Colonic mucosa (tissue), 4 donors: ENCODE results near the gene COPZ1. TPM values are rescaled to one million over a fixed set of nuclear protein-coding genes. Genes with fewer than 3 reads are reported as not detected.

Source experiments
- DNase-seq: peaks from one replicate; pipeline ENCODE4 v3.0.0-alpha.2; 2020
- H3K27ac ChIP-seq: fragments of 200-600 bp; one replicate; pipeline ENCODE4 v1.8.0; 2021
- H3K27me3 ChIP-seq: fragments of 200-600 bp; one replicate; pipeline ENCODE4 v1.8.0; 2021
- H3K36me3 ChIP-seq: fragments of 200-600 bp; one replicate; pipeline ENCODE4 v1.8.0; 2021
- H3K4me1 ChIP-seq: fragments of 200-600 bp; one replicate; pipeline ENCODE4 v1.8.0; 2021; ENCODE audit warnings: mild to moderate bottlenecking
- H3K4me3 ChIP-seq: fragments of 200-600 bp; one replicate; pipeline ENCODE4 v1.8.0; 2021
- H3K9ac ChIP-seq, 2 donors: one replicate each; pipeline ENCODE4 v1.7.0; 2013; ENCODE audit warnings: control low read depth in 2 of 2, low read depth in 2 of 2, low read length in 2 of 2
- H3K9me3 ChIP-seq: fragments of 200-600 bp; one replicate; pipeline ENCODE4 v1.8.0; 2021
- intact Hi-C: fragments of 100-400 bp; cut with DNase I; formaldehyde crosslinking; loops from one replicate; pipeline ENCODE4 v1.14.1; 2022
- total RNA-seq, 2 donors: library from RNA; stranded (reverse); fragmentation: NEBNext Ultra II Directional in 1 of 2; extraction: Animal tissue kit (Norgen Biotek cat#: 25700) in 1 of 2; gene quantifications; one replicate each; pipeline ENCODE4 v1.2.1, GENCODE V29; 2021
- TF ChIP-seq, protein P1 (sequence below): fragments of 200-600 bp; IDR thresholded peaks from one replicate; pipeline ENCODE4 v1.8.0; 2022; ENCODE audit warnings: antibody characterized with exemption, mild to moderate bottlenecking
- donor health status: healthy.
- donor health status: DM: no; HTN: no; CAD: no.
- donor health status: DM: no; HTN: no; CAD: no.

The COPZ1 gene
- total RNA-seq, 2 donors from 2014 or later = 164 to 173 TPM

DNA sequence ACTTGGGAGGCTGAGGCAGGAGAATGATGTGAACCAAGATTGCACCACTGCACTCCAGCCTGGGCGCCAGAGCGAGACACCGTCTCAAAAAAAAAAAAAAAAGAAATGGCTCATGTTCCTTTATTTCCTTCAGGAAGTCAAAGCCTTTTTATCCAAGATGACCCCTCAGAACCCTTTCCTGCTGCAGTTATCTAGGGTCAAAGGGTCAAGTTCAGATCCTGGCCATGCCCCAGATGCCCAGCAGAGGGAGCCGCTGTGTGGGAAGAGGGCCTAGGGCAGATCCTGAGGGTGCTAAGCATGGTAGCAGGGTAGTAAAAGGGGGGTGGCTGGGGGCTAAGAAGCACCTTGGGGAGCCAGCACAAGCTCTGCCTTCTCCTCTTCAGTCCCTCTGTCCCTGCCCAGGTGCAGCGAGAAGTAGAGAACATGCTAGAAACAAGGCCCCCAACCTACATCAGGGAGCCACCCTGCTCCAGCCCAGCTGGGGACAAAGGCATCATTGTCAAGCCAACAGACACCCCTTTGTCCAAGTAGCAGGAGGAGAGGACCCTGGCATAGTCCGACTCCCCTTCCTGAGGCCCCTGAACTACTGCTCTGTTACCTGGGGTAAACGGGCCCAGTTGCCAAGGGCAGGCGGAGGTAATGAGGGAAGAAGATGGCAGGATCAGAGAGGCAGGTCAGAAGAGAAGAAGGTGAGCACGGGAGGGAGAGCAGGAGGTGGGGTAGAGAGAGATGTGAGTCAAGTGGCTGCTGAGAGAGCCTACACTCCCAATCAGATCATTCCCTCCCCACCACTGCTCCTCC lies 30.6 kb upstream of the COPZ1 start:
- Histone ChIP-seq H3K9ac (no peak overlapping the region), H3K9me3 (no peaks in the 10 kb centered on the region), H3K27me3 (no peaks in the 10 kb centered on the region), H3K4me3 (no peak overlapping the region), H3K27ac (no peak overlapping the region), H3K36me3 (no peaks in the 10 kb centered on the region), H3K4me1 (no peaks in the 10 kb centered on the region)
- TF ChIP-seq, protein P1, sequence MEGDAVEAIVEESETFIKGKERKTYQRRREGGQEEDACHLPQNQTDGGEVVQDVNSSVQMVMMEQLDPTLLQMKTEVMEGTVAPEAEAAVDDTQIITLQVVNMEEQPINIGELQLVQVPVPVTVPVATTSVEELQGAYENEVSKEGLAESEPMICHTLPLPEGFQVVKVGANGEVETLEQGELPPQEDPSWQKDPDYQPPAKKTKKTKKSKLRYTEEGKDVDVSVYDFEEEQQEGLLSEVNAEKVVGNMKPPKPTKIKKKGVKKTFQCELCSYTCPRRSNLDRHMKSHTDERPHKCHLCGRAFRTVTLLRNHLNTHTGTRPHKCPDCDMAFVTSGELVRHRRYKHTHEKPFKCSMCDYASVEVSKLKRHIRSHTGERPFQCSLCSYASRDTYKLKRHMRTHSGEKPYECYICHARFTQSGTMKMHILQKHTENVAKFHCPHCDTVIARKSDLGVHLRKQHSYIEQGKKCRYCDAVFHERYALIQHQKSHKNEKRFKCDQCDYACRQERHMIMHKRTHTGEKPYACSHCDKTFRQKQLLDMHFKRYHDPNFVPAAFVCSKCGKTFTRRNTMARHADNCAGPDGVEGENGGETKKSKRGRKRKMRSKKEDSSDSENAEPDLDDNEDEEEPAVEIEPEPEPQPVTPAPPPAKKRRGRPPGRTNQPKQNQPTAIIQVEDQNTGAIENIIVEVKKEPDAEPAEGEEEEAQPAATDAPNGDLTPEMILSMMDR = peak; percentile 75
- intact Hi-C loops = loop anchor here (5.0 kb wide), 2 partner anchors 33 to 68 kb away; partner anchors contain the start of genes COPZ1 and GPR84
- DNase-seq = peak; percentile 85

DNA sequence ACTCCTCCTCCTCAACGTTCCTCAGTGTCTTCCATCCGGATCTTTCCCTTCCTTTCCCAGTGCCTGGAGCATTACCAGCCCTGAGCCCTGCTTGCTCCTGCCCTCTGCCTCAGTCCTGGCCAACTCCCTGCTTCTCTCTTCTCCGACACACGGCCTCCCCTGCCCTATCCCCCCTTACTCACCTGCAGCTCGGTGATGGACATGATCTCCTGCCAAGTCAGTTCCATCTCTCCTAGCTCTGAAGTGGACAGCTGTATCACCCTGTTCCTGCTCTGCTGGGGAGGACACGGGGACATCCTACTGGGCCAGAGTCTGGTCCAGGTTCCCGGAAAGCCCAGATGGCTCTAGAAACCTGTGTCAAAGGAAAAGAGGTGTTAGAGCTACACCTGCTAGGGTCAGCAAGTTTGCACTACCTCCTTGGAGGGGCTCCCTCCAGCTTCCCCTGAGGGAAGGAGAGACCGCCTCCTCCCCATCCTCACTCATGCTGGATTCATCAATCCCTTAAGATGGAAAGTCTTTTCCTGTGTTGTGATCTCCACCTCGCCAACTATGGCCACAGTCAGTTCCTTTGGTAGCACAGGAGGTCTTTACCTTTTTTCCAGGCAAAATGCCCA lies 29.9 kb upstream of the COPZ1 start:
- H3K27me3 ChIP-seq = no peaks in the 10 kb centered on the region
- H3K4me3 ChIP-seq = no peak overlapping the region
- H3K4me1 ChIP-seq = no peaks in the 10 kb centered on the region
- H3K9me3 ChIP-seq = no peaks in the 10 kb centered on the region
- no peak overlapping the region for H3K27ac ChIP-seq
- H3K9ac ChIP-seq = no peak overlapping the region
- no peak for DNase-seq
- intact Hi-C loops = loop anchor here (5.0 kb wide), 2 partner anchors 32 to 67 kb away; partner anchors contain the start of genes COPZ1 and GPR84
- TF ChIP-seq, protein P1 = no peak
- H3K36me3 ChIP-seq = no peaks in the 10 kb centered on the region

DNA sequence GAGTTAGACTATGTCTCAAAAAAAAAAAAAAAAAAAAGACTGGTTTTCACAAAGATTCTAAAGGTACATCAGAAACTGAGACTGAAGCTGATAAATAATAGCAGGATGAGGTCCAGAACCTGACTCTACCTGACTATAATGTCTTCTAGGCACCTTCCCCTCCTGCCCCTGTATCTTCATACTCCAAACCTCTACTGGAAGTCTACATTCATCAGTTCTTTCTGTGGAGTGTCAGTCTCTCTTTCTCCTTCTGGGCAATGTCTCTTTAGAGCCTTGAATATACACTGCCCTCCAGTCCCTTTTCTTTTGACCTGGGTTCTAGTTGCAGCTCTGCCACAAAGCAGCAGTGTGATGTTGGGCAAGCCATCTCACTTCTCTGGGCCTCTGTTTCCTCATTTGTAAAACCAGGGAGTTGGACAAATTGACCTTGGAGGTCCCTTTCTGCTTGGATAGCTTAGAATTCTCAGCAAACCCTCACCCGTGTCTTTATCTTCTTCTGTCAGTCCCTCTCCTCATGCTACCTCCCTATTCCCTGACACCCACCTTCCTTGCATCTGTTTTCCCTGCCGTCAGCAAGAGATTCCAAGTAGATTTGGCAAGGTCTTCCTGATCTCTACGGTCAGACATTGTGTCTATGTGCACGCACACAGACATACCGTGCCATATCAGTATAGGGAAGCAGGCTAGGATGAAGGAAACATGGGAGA lies 28.4 kb upstream of the COPZ1 start:
- Histone ChIP-seq H3K27me3 (peaks cover 11% of the 10 kb centered on the region), H3K9me3 (no peaks in the 10 kb centered on the region), H3K4me1 (no peaks in the 10 kb centered on the region), H3K9ac (no peak overlapping the region), H3K36me3 (no peaks in the 10 kb centered on the region), H3K4me3 (no peak overlapping the region), H3K27ac (no peak overlapping the region)
- DNase-seq = no peak
- TF ChIP-seq, protein P1 = no peak
- intact Hi-C loops = no loop called here

DNA sequence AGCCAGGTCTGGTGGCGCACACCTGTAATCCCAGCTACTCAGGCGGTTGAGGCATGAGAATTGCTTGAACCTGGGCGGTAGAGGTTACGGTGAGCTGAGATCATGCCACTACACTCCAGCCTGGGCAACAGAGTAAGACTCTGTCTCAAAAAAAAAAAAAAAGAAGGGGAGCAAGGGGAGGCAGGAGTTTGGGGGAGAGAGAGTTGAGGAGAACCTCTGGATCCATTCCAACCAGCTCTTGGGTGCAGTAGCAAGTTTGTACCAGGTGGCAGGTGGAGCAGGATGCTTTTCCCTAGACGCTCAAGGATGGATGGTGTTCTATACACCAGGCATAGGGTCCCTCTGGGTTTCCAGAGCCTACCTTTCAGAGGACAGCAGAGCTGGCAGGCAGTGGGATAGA lies 26.0 kb upstream of the COPZ1 start:
- no peak overlapping the region for H3K4me3 ChIP-seq
- no peaks in the 10 kb centered on the region for H3K4me1 ChIP-seq
- H3K27me3 ChIP-seq = peaks cover 11% of the 10 kb centered on the region
- H3K27ac ChIP-seq = no peak overlapping the region
- intact Hi-C loops = no loop called here
- H3K36me3 ChIP-seq = no peaks in the 10 kb centered on the region
- no peak for DNase-seq
- H3K9ac ChIP-seq = no peak overlapping the region
- H3K9me3 ChIP-seq = no peaks in the 10 kb centered on the region
- TF ChIP-seq, protein P1 = no peak

DNA sequence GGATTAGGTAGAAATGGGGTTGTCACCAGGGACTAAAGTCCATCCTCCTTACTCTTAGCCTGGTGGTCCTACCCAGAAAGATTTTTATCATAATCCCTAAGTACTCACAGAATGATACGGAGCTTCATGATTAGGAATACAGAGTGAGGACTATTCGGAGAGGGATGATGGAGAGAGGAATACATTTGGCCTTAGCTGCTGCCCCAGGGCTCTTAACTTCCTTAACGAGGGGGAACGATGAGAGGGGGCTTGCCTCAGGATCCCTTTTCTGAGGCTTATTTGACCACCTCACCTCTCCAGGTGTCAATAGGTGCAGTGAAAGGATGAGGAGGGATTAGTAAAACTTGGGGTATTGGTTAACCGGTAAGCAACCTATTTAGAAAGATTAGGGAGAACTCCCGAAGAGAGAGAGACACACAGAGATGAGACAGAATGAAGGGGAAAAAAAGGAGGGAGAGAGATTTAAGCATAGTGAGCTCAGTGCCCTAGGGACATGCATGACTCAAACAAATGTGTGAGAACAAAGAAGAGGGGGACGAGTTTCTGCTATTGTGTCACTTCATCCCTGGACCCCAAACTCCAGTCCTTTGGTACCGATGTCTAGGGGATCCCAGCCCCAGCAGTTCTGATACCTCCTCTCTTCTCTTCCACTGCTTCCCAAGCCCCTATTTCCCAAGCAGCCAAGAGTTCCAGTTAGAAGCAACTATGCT lies 25.3 kb upstream of the COPZ1 start:
- Histone ChIP-seq H3K4me1 (no peaks in the 10 kb centered on the region), H3K4me3 (no peak overlapping the region), H3K9me3 (no peaks in the 10 kb centered on the region), H3K9ac (no peak overlapping the region), H3K27me3 (peaks cover 11% of the 10 kb centered on the region), H3K27ac (no peak overlapping the region), H3K36me3 (no peaks in the 10 kb centered on the region)
- no peak for DNase-seq
- intact Hi-C loops = no loop called here
- TF ChIP-seq, protein P1 = no peak
